GM18508 (cell line): ENCODE data around the gene YTHDC2.

Experiments used
- ATAC-seq: cut with Tn5 transposase; IDR thresholded peaks from one replicate; pipeline ENCODE4 v1.9.1; 2021; ENCODE audit warnings: moderate number of reproducible peaks; ENCODE audit not compliant: insufficient read depth, unreplicated experiment

The YTHDC2 gene

DNA sequence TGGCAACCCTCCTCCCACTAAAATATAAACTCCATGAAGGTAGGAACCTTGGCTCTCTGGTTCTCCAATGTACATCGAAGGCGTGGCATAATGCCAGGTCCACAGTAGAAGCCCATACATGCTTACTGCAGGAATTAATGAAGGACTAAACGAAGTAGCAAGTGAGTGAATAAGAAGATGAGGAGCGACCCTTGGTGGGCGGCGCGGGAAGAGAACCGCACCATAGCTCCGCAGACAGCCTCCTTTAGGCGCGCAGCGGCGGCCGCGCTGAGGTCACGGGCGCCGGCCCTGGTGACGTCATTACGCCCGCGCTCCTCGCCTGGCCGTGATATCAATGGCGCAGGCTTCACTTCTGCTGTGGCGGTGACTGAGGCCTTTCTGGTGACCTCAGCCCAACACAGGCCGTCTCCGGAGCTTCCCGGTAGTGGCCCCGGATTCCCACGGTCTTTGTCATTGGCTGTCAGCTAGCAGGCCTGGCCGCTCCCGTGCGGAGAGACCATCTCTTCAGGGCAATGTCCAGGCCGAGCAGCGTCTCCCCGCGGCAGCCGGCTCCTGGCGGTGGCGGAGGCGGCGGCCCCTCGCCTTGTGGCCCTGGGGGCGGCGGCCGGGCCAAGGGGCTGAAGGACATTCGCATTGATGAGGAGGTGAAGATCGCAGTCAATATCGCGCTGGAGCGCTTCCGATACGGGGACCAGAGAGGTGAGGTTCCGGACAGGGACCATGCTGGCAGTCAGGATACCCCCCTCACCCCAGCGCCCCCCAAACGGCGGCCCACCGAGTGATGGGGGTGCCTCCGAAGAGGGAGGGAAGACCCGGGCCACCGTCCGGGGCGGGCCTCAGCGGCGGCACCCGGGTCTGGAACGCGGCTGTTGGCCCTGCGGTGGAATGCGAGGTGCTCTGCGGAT lies at the start of gene YTHDC2:
Gene YTHDC2, plus strand, starts transcription at position 311 of the 905 bp plus-strand sequence. Its CDS starts 202 bp downstream, at position 513.
- ATAC-seq: peak; percentile 88

DNA sequence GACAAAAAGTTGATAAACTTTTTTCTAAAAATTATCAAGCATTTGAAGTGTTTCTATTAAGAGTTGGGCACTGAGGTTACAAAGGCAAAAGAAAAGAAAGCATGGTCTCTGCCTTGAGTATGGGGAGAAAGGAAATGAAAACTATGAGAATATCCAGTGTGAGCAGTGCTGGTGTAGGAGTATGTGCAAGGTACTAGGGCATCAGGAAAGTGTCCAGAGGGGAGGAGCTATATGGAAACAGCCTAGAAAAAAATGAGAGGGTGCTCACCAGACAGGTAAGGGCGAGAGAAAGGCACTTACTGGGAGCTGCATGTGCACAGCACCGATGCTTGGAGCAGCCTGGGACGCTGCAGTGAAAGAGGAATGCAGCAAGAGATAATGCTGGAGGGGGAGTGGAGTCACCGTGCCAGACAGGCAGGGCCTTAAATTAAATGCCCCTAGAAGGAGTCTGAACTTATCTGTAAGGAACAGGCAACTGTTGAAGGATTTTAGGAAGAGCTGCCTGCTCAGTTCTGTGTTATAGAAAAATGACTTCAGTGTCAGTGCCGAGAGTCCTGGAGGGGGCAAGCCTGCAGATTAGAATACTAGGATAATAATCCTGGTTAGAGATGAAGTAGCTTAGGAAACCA lies 39.3 kb upstream of the YTHDC2 start:
- no peak for ATAC-seq

DNA sequence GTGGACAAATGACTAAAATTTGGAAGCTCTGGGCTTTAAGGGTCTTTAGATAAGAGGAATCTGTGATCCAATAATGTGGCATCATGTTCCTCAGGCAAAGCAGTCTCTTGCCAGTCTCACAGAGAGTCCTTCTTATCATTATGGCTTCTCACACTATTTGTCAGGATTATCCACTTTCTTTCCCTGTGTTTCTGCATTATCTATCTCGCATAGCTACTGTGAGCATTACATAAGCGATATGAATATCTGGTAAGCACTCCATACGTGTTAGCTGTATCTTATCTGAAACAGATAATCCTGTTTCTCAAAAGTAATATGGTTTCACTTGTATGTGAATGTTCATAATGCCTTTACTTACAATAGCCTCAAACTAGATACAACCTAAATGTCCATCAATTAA lies 34.8 kb upstream of the YTHDC2 start:
- ATAC-seq: no peak

DNA sequence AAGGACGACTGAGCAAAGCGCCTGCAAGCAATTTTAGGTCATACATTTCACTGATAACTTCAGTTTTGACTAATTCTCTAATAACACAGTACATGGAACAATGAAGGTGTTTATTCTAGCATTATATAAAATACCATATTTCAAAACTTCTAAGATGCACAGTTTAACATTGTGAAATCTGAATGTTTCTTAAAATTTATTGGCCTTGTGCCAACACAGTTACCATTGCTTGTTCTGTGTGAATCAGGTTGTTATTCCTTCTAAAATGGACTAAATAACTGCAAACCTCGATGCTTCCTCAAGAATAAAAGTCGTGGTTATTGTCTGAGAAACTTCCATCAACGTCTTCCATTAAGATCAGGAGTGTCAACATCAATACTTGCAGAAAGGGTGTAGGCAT lies 33.3 kb upstream of the YTHDC2 start:
- ATAC-seq: no peak

DNA sequence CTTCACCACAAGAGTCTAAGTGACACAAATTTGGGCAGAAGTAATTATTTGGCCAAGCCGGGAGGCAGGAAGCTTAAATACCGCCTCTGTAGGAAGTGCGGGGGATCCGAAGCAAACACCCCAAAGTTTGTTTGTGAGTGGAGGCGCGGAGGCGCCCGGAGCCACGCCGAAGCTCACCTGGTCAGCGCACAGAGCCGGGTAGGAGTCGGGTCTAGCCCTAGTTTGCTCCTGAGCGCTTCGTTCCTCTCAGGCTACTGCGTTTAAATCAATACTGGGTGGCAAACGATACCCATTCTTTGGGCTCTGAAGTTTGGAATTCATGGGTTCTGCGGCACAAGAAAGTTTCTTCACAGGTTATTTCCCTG lies 26.1 kb upstream of the YTHDC2 start:
- ATAC-seq: no peak

DNA sequence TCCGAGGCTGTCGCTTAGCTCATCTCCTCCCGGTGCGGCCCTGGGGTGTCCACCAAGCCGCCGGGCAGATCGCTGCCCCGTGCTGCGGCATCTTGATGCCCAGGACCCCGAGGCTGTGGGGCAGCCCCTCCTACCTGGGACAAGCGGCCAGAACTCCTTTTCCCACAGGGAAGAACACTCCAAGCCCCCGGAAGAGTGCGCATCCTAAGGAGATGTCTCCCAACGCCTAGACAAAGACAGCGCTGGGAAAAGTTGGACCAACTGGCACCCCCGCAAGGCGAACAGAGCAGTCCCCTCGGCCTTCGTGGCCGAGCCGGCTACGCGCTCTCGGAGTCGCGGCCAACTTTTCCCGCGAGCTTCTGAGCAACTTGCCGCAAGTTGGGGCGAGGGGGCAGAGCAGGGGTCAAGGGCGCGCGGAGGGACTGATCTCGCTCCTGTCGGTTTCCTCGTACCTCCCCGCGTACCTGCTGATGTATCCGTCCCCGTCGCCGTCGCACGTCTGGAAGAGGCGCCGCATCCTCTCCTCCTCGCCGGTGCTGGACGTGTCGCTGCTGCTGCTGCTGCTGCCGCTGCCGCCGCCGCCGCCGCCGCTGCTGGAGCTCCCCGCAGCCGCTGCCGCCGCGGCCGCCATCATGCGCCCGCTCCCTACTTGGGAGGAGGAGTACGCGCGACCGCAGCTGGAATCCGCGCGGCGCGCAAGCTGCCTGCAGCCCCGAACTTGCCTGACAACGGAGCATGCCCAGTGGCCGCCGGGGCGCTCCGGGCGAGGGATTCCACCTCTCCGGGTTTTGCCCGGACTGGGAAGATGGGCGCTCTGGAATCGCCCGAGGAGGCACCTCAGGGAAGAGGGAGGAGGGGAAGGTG lies 25.5 kb upstream of the YTHDC2 start, which contains the start of gene MCC:
Gene MCC, minus strand, starts transcription at position 673 of the 864 bp plus-strand sequence.
- no peak for ATAC-seq

DNA sequence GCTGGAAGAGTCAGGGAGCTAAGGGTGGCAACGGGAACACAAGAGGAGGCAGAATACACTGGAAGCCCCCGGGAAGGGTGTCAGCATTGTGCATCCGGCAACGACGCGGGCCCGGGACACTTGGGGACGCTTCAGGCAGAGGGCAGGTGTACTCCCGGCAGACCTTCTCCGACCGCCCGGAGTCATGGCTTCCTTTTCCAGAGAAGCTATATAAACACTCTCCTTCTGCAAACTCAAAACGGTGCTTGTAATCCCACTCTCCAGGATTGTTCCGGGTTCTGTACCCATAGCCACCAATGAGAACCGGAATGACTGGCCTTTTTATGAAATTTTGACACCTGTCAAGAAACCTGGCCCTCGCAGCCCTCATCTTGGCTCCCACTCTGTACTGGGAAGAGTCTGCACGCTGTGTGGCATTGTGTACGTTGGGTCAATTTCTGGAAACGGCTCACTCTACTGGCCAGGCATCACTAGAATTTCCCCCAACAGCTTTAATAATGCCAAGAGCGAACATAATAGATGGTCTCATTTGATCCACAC lies 24.8 kb upstream of the YTHDC2 start:
- no peak for ATAC-seq

DNA sequence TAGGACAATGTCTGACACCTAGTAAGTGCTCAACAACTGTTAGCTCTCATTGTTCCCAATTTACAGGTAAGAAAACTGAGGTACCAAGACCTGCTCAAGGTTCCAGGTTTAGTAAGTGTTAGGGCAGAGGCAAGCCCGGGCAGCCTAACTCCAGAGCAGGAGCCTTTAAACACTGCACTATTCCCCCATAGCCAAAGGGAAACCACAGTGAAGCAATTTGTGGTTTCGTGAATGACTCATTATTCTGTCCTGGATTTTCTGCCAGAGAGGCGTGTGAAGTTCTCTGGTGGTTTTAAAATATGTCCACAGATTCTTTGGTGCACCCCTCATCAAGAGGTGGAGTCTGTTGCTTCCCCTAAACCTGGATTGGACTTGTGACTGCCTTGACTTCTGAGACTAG lies 24.2 kb upstream of the YTHDC2 start:
- ATAC-seq: peak; percentile 59

DNA sequence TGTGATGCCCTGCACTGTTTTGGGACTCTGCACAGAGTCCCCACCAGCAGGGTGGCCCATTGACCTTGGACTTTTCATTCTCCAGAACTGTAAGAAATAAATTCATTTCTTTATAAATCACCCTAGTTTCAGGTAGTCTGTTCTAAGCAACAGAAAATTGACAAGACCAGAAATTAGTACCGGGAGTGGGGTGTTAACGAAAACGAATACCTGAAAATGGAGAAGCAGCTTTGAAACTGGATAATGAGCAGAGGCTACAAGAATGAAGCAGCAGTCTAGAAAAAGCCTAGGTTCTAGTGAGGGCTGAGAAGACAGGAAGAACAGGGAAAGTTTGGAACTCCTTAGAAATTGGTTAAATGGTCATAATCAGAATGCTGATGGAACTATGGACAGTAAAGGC lies 23.2 kb upstream of the YTHDC2 start:
- ATAC-seq: no peak

DNA sequence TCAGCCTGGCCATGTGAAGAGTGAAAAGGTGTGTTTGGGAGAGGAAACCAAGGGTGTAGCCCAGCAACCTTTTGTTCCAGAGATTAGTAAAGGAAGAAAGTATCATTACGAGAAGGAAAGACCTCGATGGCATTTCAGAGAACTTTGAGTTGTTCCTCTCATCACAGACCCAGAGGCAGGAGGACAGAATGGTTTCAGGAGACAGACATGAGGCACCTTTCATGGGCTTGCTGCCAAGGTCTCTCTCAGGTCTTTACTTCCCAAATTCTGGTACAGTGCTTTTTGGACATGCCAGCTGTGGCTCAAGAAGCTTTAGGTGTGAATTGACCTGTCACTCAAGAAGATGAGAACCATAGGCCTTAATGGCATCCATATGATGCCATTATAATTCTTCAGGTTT lies 22.5 kb upstream of the YTHDC2 start:
- ATAC-seq: no peak

DNA sequence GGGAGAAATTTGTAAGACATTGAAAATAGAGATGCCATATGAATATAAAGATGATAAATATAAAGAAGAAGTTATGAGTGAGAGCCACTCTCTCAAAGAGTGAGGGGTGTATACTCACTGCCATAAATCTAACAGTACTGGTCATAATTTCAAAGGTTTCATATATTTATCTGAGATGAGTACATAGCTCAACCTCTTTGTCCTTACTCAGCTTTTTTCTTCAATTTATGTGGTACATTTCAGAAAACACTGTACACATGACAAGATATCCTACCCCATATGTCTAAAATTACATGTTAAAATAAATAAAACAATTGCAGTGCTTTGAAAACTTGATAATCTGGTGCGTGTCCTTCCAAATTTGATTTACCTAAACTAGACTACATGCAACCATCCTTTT lies 20.0 kb upstream of the YTHDC2 start:
- ATAC-seq: no peak

DNA sequence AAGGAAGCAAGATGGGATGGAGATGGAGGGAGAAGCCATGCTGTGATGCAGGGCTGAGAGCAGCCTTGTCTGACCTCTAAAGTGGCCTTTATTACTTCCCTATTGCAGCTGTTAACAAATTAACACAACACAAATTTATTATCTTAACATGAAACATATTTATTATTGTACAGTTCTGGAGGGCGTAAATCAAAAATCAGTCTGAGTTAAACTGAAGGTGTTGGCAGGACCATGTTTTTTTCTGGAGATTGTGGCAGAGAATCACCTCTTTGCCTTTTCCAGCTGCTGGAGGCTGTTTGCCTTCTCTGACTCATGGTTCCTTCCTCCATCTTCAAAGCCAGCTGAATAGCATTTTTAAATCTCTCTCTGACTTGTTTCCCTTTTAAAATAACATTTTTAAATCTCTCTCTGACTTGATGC lies 18.1 kb upstream of the YTHDC2 start:
- ATAC-seq: no peak

DNA sequence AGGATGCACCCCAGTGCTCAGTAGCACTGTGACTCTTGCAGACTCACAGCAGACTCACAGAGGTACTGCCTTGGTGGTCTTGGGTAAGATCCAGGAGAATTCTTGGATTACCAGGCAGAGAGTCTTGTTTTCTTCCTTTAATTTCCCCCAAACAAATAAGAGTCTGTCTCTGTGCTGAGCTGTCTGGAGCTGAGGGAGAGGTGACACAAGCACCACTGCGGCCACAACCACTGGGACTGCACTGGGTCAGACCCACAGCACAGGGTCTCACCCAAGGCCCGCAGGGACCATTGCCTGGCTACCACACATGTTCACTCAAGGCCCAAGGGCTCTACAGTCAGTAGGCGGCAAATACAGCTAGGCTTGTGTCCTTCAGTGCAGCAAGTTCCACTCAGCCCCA lies 11.4 kb upstream of the YTHDC2 start:
- ATAC-seq: no peak

DNA sequence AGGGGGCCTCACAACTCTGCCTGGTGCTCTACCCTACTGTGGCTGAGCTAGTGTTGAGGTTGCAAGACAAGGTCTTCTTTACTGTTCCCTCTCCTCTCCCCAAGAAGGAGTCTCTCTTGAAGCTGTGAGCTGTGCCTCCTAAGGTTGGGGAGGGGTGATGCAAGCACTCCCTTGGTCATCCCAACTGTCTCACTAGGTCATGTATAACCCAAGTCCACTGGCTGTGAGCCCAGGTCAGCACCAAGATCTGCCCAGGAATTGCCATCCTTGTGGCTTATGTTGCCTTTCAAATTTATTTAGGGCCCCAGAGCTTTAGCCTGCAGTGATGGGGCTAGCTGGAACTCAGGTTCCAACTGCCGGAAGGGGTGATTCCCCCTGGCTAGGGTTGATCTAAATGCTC lies 10.3 kb upstream of the YTHDC2 start:
- ATAC-seq: no peak

DNA sequence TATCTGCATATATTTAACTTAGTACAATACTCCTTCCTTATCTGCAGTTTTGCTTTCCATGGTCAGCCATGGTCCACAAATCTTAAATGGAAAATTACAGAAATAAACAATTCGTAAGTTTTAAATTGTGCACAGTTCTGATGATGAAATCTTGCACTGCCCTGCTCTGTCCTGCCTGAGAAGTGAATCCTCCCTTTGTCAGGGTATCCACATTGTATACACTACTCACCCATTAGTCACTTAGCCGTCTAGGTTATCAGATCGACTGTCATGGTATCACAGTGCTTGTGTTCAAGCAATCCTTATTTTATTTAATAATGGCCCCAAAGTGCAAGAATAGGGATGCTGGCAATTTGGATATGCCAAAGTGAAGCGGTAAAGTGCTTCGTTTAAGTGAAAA lies 8.3 kb upstream of the YTHDC2 start:
- ATAC-seq: no peak

DNA sequence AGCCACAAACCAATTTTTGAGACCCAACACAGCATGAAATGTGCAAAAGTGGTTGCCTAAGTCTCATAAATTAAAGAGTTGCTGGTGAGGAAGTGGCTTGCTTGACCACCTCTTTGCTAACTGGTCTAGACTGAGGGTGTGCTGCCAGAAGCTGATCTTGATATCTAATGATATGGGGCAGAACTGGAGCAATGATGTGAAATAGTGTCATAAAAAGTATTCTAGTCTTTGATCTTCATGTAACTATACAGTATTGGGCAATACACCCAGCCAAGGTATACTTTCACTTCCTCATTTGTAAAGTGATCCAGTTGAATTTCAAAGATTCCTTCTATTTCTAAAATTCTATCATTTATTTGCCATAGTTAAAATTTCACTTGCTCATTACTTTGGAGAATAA lies 5.9 kb upstream of the YTHDC2 start:
- ATAC-seq: no peak

DNA sequence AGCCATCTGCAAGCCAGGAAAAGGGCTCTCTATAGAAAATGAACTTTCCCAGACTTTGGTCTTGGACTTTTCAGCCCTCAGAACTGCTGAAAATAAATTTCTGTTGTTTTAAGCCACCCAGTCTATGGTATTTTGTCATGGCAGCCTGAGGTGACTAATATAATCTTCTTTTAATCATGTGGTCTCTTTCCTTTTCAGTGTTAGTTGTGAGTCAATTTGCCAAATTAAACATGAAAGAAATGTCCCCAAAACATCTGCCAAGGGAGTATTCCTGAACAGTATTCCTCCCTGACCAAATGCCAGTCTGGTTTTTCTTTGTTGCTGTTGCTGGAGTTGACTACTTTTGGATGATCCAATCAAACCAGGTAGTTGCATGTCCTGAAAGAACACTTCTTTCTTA lies 4.7 kb upstream of the YTHDC2 start:
- no peak for ATAC-seq

DNA sequence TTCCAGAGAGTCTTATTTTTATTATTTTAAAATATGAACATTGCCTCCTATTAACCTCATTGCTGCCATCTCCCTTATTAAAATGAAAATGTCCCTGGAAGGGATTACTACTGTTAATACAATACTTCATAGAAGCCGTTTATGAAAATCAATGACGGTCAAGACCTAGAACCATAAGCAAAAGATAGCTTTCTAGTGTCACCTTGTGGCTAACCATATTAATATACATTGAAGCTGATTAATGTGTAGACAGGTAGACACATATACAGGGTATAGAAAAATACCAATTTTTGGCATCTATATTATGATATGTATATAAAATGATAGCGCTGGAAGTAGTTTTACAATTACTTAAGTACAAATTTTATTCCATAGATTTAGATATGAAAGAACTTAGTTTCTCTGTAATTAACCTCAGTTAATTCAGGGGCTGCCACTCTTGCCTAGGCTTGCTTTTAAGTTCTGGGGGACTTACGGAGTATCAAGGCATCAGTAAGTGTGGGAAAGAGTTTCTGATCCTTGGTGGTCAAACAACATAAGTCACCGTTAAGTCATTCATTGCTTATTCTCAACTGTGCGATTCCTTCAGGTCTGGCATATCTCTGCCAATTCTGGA lies 2.5 kb upstream of the YTHDC2 start:
- no peak for ATAC-seq

DNA sequence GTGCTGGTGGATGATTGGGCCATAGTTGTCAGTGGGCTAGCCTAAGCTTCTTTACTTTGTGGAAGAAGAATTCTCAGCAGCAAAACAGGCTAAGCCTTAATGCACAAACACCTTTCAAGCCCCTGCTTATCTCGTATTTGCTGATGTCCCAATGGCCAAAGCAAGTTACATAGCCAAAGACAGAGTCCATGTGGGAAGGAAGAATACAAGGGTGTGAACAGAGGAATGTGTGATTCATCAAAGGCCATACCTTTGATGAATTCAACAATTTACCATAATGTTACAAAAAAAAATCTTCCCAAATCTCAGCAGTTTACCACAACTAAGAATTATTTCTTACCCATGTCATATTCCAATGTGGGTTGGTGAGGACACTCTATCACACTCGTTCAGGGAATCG lies 1.2 kb upstream of the YTHDC2 start:
- ATAC-seq: no peak

DNA sequence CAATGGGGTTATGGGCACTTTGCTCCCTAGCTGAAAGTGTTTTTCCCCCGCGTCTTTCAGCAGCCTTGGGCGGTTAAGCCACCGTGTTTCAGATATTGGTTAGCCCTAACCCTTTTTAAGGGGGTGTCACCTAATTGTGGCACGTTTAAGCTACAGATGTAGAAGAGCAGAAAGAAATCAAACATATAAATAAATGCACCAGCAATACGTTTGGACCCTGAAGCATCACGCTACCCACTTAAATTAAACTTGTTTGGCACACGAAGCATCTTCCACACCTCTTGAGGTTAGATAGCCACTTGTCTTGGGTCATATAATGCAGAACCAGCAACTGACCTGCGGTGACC lies 768 bp downstream of the YTHDC2 start:
- no peak for ATAC-seq
